Esophagus muscularis mucosa (tissue), 4 donors: ENCODE data around the gene GAMT. TPM values are rescaled to one million over a fixed set of nuclear protein-coding genes. Genes with fewer than 3 reads are reported as not detected.

ENCODE experiments used
- DNase-seq: peaks from one replicate; pipeline ENCODE4 v3.0.0-alpha.2; 2017; ENCODE audit errors: extremely low spot score
- H3K27ac ChIP-seq, 4 donors: fragments of 200-600 bp; sonication (generic); replicated peaks in 1 of 4; 1 replicate in 3 of 4; 2 replicates in 1 of 4; pipeline ENCODE4 v1.5.1; 2016 to 2019; ENCODE audit warnings: mild to moderate bottlenecking in 1 of 4
- H3K27me3 ChIP-seq, 4 donors: fragments of 200-600 bp; sonication (generic); one replicate each; pipeline versions ENCODE4 v1.5.1 to v1.6.0; 2016 to 2019
- H3K36me3 ChIP-seq, 4 donors: fragments of 200-600 bp; sonication (generic); one replicate each; pipeline ENCODE4 v1.5.1; 2016 to 2019
- H3K4me1 ChIP-seq, 4 donors: fragments of 200-600 bp; sonication (generic); one replicate each; pipeline ENCODE4 v1.5.1; 2016 to 2019
- H3K4me3 ChIP-seq, 4 donors: fragments of 200-600 bp; sonication (generic); 1 replicate in 2 of 4; 2 replicates in 2 of 4; pipeline ENCODE4 v1.5.1; 2016 to 2019; ENCODE audit warnings: mild to moderate bottlenecking in 4 of 4, moderate library complexity in 1 of 4
- H3K9me3 ChIP-seq, 4 donors: fragments of 200-600 bp; sonication (generic); 1 replicate in 3 of 4; 2 replicates in 1 of 4; pipeline ENCODE4 v1.5.1; 2016 to 2019
- CTCF ChIP-seq, 3 experiments: fragments of 200-600 bp in 2 of 3; fragments of 450-650 bp in 1 of 3; sonication (generic) in 2 of 3; IDR thresholded peaks; one replicate each; pipeline ENCODE4 v1.5.1; 2017 to 2019; ENCODE audit warnings: antibody characterized with exemption in 3 of 3, mild to moderate bottlenecking in 2 of 3, moderate library complexity in 1 of 3
- EP300 ChIP-seq: sonication (generic); formaldehyde crosslinking; IDR thresholded peaks from one replicate; pipeline ENCODE4 v1.6.1; 2017; ENCODE audit warnings: antibody characterized with exemption
- POLR2A ChIP-seq: fragments of 450-650 bp; IDR thresholded peaks from one replicate; pipeline ENCODE4 v1.6.1; 2017; ENCODE audit warnings: antibody characterized with exemption, moderate library complexity, mild to moderate bottlenecking, low read depth
- POLR2AphosphoS5 ChIP-seq, 2 donors: sonication (generic); formaldehyde crosslinking; IDR thresholded peaks; one replicate each; pipeline ENCODE4 v1.6.1; 2017; ENCODE audit warnings: antibody characterized with exemption in 2 of 2
- WGBS: methylation state at CpG from one replicate; pipeline ENCODE4 v1.1.5; 2018; 5-methylcytosine and 5-hydroxymethylcytosine counted together
- intact Hi-C: fragments of 100-400 bp; cut with DNase I; formaldehyde crosslinking; loops from one replicate; pipeline ENCODE4 v1.15.1; 2023
- total RNA-seq, 4 donors: library from RNA; depleted of rRNA; stranded (reverse); fragments of >200 nt; gene quantifications; one replicate each; pipeline versions ENCODE4 v1.1.0 to v1.2.1, GENCODE V29; 2016

The GAMT gene
- total RNA-seq, 4 donors from 2014 or later: 5.8 to 13.4 (median 11.9) TPM

DNA sequence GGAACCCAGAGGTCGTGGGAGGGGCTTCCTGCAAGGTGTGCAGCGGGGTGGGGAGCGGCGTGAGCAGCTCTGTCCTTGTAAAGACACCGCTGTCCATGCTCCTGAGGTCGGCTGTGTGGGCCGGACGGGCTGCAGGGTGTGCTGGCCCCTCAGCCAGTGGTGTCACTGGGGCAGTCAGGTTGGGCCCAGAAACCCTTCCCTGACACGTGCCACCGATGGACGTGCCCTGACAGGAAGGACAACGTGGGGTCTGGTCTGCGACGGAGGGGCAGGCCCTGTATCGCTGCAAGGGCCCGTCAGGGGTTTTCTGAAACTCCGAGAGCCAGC lies 32.7 kb upstream of the GAMT start:
- intact Hi-C loops: no loop called here
- H3K4me3 ChIP-seq: no peak overlapping the region
- H3K27ac ChIP-seq: no peak overlapping the region
- no peak for DNase-seq
- no peaks in the 10 kb centered on the region for H3K9me3 ChIP-seq
- H3K4me1 ChIP-seq: peaks cover 6 to 11% (median 8%) of the 10 kb centered on the region in 4 donors
- TF ChIP-seq CTCF (IDR thresholded peaks at IDR 0.05) (no peak), POLR2A (no peak), POLR2AphosphoS5 (IDR thresholded peaks at IDR 0.05) (no peak), EP300 (no peak)
- no peaks in the 10 kb centered on the region for H3K27me3 ChIP-seq
- WGBS: 80% methylated on average over 8 of the region's 17 CpGs
- H3K36me3 ChIP-seq: peaks cover 51 to 70% (median 67%) of the 10 kb centered on the region in 4 donors

DNA sequence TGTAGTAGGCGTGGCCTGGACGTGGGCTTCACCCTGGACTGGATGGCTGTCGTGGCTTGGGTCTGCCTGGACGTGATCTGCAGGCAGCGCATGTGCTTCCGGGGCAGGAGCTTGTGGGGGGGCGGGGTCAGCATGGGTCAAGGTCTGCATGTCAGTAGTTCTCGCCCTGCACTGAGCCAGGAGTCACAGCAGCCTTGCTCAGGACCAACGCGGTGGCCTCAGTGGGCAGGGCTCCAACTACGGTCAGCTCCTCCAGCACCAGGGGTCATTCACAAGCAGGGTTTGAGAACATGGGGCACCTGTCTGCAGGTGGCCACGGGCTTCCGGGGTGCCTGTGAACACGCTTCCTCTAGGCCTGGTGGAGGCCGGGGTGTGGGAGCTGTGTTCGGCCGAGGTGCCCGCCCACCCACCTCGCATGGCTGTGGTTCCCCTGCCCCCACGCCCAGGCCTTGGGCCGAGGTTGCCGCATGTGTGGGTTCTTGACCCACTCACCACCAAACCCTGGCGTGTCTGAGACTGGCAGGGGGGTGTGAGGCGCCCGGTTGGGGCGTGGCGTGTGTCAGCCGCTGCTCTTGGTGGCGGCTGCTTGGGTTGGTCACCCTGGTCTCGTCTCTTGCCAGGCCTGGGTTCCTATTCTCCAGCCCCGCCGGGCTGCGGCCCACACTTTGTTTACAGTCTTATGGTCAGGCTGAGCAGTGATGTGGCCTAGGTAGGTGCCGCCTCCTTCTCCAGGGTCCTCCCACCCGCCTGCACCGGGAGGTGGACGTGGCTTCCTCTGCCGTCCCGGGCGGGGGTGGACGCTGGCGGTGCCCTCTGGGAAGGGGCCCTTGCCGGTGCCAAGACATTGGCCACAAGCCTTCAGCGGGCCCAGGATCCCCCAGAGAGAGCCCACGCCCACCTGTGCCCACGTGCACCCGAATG lies 32.0 kb upstream of the GAMT start:
- Histone ChIP-seq H3K4me3 (no peak overlapping the region), H3K27ac (no peak overlapping the region), H3K27me3 (no peaks in the 10 kb centered on the region), H3K9me3 (no peaks in the 10 kb centered on the region), H3K4me1 (peaks cover 4 to 12% (median 6%) of the 10 kb centered on the region in 4 donors), H3K36me3 (peaks cover 56 to 76% (median 73%) of the 10 kb centered on the region in 4 donors)
- TF ChIP-seq POLR2A: no peak
- no peak for TF ChIP-seq EP300
- no peak for TF ChIP-seq CTCF (IDR thresholded peaks at IDR 0.05)
- no peak for TF ChIP-seq POLR2AphosphoS5 (IDR thresholded peaks at IDR 0.05)
- intact Hi-C loops: no loop called here
- DNase-seq: no peak
- 90% methylated on average over 12 of the region's 47 CpGs for WGBS

DNA sequence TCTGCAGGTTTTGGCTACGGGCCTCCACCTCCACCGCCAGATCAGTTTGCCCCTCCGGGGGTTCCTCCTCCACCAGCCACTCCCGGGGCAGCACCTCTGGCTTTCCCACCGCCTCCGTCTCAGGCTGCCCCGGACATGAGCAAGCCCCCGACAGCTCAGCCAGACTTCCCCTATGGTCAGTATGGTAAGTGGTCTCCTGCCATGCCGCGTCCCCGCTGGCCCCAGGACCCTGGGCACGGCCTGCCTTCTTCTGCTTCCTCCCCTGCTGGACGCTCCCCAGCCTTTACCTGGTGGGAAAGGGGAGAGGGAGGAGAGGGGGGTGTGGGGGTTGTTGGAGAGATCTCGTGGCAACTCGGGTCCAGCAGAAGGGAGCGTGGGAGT lies 31.2 kb upstream of the GAMT start:
- H3K4me3 ChIP-seq: no peak overlapping the region
- intact Hi-C loops: no loop called here
- WGBS: 89% methylated on average over 13 of the region's 16 CpGs
- H3K27ac ChIP-seq: no peak overlapping the region
- no peak for DNase-seq
- H3K27me3 ChIP-seq: no peaks in the 10 kb centered on the region
- peaks cover 0 to 12% (median under 1%) of the 10 kb centered on the region in 4 donors for H3K4me1 ChIP-seq
- peaks cover 56 to 84% (median 79%) of the 10 kb centered on the region in 4 donors for H3K36me3 ChIP-seq
- no peaks in the 10 kb centered on the region for H3K9me3 ChIP-seq
- no peak for TF ChIP-seq CTCF (IDR thresholded peaks at IDR 0.05)
- TF ChIP-seq POLR2A: no peak
- TF ChIP-seq POLR2AphosphoS5 (IDR thresholded peaks at IDR 0.05): no peak
- TF ChIP-seq EP300: no peak

DNA sequence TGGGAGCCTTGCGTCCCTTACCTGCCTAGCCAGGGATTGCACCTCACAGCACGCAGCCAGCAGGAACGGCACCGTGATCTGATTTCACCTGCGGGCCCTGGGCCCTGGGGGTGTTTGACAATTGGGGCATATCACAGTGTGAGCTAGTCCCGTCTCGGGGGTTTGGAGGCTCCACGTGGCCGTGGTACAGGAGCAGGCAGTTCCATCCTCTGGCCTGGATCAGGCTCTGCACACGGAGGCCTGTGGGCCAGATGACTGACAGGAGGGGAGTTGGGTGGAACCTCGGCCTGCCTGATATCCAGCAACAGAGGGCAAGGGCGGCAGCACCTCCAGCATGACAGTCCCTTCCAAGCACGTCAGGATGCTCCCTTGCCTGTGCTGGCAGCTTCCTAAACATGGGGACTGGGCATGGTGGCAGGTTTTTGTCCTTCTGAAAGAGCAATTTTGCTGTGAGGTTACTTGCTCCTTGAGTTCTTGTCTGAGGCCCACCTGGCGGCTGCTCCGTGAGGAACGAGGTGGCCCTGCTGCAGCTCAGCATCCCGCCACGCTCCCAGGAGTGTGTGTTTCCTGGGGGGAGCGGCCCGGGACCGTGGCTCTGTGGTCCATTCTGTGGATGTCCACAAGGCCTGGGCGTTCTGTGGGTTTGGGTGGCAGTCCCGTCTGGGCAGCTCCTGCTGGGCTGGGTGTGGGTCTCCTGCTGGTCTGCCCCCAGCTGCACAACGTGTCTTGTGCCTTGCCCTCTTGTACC lies 30.6 kb upstream of the GAMT start:
- Histone ChIP-seq H3K36me3 (peaks cover 56 to 89% (median 84%) of the 10 kb centered on the region in 4 donors), H3K9me3 (no peaks in the 10 kb centered on the region)
- intact Hi-C loops: no loop called here

More for the DNA sequence above, 30.6 kb upstream of the GAMT start:
- Histone ChIP-seq H3K27ac (no peak overlapping the region), H3K4me1 (peaks cover 0 to 12% (median 0%) of the 10 kb centered on the region in 4 donors), H3K4me3 (no peak overlapping the region), H3K27me3 (no peaks in the 10 kb centered on the region)
- DNase-seq: no peak
- WGBS: 88% methylated on average over 14 of the region's 24 CpGs
- TF ChIP-seq EP300: no peak
- no peak for TF ChIP-seq POLR2A
- no peak for TF ChIP-seq CTCF (IDR thresholded peaks at IDR 0.05)
- no peak for TF ChIP-seq POLR2AphosphoS5 (IDR thresholded peaks at IDR 0.05)
